KBM-7 (cell line): Measurements from ENCODE around the gene CDHR2.
A peak's percentile ranks its signal among the peaks of the same experiment; 100 is the strongest.

Source experiments
- DNase-seq: peaks from one replicate; pipeline ENCODE4 v3.0.0-alpha.2; 2015
- in situ Hi-C: fragments of 300-500 bp; cut with MboI; formaldehyde crosslinking; loops from 2 replicates; pipeline ENCODE4 v1.14.3; 2020; ENCODE audit warnings: low sequenced_read_pairs, low pct_unique_long_range_greater_than_20kb, mixed read lengths

CDHR2 gene

GRCh38 chr5:176609724-176610434 is 60.7 kb downstream of the CDHR2 start, which contains the start of gene GPRIN1:
GPRIN1 (minus strand) TSS chr5:176610156; CDS start chr5:176599834, 10,322 bp downstream.
- in situ Hi-C loops: no loop called here
- peak; percentile 45 for DNase-seq

DNA sequence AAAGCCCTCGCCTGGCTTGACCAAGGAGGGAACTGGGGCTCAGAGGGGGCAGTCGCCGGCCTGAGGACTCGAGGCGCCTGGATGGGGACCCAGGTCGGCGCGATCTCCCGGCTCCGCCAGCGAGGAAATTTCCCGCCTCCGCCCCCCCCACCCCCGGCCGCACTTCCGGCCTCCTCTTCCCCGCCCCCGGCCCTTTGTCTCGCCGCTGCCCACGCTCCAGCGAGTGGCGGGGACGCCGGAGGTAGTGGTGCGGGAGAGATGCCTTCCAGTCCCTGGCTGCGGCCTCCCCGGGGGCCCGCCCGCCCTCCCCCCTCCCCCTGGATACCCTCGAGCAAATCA is 61.3 kb downstream of the CDHR2 start:
- DNase-seq: no peak
- in situ Hi-C loops: no loop called here

DNA sequence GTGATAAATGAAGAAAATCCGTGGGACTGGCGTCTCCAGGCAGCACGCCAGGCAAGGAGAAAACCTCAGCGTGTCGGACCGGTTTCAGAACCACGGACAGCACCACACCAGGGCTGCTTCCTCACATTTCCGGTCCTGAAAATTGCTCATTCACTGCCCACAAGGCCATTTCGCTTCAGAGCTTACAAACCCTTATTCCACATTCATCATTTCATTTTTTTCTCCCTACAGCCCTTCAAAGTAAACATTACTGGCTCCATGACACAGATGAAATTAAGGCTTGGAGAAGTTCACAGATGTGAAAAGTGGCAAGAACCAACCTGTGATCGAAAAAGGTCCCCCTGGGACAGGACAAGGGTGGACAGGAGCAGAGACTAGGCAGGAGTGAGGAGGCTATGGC is 62.3 kb downstream of the CDHR2 start:
- DNase-seq: peak; percentile 74
- in situ Hi-C loops: no loop called here

DNA sequence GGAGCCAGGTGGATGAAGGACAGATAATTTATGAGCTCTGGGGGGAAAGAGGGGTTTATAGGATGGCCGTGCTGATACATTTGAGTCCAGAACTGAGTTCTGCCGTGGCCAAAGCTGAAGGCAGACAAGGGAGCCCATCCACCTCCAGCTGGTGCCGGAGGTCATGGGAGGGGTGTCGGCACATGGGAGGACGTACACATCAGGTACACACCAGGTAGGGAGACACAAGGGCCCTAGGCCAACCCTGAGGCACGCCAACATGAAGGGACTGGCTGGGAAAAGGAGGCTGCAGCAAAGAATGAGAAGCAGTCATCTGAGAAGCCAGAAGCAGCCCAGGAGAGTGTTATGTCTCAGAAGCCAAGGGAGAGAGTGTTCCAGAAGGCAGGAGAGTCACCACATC is 62.9 kb downstream of the CDHR2 start:
- no peak for DNase-seq
- in situ Hi-C loops: no loop called here

- in situ Hi-C loops: no loop called here
- DNase-seq: no peak
These were observed 63.7 kb downstream of the CDHR2 start for GRCh38 chr5:176612855-176613254.

GRCh38 chr5:176614805-176615478 is 65.8 kb downstream of the CDHR2 start:
- in situ Hi-C loops: no loop called here
- DNase-seq: no peak

GRCh38 chr5:176616511-176616910 is 67.4 kb downstream of the CDHR2 start:
- in situ Hi-C loops: no loop called here
- no peak for DNase-seq

- in situ Hi-C loops: no loop called here
- no peak for DNase-seq
These were observed 69.6 kb downstream of the CDHR2 start for GRCh38 chr5:176618783-176619182.

DNA sequence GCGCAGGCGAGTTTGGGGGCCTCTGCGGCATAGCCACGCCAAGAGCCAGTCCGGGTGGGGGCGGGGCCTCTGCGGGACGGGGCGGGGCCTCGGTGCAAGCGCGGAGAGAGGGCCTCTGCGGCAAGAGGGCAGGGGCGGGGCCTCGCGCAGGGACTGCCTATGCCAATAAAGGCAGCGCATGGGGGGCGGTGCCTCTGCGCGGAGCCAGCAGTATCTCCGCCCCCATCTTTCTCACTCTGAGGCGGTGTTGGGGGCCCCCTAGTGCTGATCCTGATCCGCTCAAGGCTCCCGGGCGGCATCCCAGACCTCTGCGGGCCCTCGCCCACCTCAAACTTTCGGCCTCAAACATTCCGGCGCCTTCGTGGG is 70.0 kb downstream of the CDHR2 start:
- in situ Hi-C loops: no loop called here
- DNase-seq: peak; percentile 92

GRCh38 chr5:176619569-176620332 is 70.6 kb downstream of the CDHR2 start:
- in situ Hi-C loops: no loop called here
- DNase-seq: no peak

DNA sequence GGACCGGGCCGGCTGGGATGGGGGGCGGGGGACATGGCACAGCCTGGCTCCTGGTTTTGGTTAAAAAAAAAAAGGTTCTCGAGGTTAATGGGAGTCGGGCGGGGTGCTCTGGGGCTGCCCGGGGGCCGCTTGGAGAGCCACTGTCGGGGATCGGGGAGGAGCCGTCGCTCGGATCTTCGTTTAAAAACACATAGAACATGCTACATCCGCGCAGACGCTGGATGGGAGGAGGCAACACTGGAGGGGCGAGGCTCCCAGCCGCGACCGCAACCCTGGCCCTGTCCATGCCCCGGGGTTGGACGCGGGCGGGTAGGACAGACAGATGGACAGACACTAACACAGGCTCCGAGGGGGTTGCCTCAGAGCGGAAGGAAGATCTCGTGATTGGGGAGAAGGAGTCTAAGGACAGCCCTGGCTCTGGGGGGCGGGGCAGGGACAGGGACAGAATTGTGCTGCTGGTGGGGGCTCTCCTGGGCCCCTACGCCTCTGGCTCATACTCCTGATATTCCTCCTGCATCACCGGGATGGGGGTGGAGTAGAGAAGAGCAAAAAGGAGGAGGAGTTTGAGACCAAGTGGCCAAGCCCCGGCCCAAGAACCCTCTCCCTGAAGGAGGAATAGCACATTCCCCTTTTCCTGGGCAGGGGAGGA is 71.3 kb downstream of the CDHR2 start:
- in situ Hi-C loops: no loop called here
- no peak for DNase-seq

DNA sequence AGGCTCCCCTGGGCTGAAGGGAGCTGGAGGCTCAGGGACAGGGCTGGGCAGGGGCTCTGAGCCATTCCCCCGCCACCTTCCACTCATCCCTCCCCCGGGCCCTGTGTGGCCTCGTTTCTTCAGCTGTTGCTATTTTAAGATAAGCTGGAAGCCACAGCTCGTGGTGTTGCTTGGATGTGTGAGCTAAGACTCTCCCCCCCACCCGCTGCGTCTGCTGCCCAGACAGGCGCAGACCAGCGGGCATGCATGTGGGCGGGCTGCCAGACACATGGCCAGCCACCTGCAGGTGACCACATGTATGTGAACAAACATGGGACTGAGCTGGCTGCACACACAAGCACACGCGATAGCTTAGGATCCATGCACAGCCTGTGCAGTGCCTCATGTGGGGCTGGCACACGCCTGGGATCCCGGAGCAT is 72.5 kb downstream of the CDHR2 start:
- in situ Hi-C loops: no loop called here
- DNase-seq: peak; percentile 22

GRCh38 chr5:176624142-176624541 is 75.0 kb downstream of the CDHR2 start:
- in situ Hi-C loops: no loop called here
- no peak for DNase-seq

DNA sequence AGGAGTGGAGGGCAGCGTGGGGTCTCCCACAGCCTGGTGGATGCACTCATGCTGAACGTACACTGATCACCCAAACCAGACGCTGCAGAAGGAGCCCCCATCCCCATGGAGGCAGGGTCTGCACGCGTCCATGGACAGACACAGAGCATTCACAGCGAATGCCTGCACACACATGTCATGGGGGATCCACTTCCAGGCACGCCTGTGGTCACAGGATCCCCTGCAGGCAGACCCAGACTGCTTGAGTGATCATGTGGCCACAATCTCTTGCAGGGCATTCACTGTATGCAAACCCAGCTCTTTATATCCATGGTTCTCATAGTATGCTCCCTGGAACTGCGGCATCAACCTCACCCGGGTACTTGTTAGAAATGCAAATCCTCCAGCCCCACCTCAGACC is 75.8 kb downstream of the CDHR2 start:
- in situ Hi-C loops: no loop called here

DNA sequence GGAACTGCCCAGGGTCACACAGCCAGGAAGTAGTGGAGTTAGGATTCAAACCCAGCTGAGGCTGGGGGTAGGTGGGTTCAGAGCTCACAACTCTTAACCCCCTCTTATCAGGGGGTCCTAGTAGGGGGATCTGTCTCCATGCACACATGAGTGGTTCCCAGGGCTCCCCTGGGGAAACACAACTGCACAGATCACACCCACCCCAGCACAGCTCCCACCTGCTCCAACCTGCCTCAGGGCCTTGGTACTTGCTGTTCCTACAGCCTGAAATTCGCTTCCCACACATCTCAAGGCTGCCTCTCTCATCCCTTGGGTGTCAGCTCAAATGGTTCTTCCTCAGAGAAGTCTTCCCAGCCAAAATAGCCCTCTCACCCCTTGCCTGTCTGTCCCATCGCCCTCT is 76.4 kb downstream of the CDHR2 start:
- in situ Hi-C loops: no loop called here
- no peak for DNase-seq

More for the DNA sequence above, 75.8 kb downstream of the CDHR2 start:
- no peak for DNase-seq

DNA sequence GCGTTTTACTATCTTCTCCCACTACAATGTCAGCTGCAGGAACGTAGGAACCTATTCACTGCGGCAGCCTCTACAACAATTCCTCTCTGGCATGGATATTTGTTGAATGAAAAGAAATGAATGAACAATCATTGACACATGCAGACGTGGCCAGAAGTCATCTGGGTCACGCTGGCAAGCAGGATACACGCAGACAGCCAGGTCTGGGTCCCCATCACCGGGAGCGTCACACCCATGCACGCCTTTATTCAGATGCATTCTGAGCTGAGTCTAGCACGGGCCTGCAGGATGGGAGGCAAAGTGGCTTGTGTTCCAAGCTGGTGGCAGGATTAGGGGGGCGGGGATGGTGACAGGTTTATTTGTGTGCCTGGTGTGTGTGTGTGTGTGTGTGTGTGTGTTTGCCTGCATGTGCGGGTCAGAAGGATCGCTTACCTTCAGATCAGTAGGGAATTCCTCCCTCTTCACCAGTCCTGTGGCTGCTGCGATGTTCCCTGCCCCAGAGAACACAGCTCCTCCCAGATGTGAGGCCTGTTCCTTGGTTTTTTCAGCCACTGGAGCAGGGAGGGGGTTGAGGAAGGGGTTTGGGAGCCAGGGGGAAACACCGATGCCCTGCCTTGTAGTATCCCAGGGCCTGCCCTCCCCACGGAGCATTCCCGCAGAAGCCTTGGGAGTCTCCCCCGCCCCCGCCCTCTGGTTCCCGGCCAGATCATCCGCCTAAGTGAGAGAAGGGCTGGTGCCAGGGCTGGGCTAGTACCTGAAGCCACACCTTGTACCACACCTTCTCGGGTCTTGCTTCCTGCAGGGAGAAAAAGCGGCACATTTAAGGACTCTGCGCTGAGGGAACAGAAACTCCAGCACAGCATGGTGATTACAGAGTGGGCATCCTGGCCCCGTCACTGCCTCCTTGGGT is 77.1 kb downstream of the CDHR2 start:
- in situ Hi-C loops: no loop called here
- no peak for DNase-seq

DNA sequence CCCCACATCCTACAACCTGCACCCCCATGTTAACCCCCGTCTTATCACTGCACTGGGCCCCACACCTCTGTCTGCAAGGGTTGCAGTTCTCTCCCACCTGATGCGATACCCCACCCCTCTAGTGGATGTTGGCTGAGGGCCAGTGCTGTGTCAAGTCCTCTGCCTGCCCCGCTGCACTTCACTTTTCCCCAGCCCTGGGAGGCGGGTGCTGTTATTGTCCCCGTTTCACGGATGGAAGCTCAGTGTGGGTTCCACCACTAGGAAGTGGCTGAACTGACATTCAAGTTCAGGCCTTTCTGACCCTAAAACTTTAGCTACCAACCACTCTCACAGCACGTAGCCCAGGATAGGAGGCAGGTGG is 77.7 kb downstream of the CDHR2 start:
- in situ Hi-C loops: no loop called here
- no peak for DNase-seq

DNA sequence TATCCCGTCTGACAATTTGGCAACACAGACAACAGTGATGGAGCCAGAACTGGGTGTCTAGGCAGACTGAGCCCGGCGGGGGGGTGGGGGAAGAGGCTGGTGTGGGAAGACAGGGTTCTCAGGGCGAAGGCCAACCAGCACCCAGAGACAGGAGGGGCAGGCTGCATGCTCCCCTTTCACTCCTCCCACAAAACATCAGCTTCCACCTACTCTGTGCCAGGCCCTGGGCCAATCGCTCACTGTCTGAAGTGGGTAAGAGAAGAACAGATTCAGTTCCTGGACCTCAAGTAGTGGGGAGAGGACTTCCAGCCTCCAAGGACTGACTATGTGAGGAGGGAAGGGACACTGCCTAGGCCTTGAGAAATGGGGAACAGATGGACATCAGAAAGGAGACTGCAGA is 78.4 kb downstream of the CDHR2 start:
- in situ Hi-C loops: no loop called here
- DNase-seq: no peak
